Measurements from ENCODE around the gene PIK3C3.

The PIK3C3 gene

GRCh38 chr18:41954827-41955613 is at the start of gene PIK3C3:
TSS of gene PIK3C3 (plus strand) at chr18:41955234. CDS start at chr18:41955292, 58 bp downstream.
- peak; percentile 95 for FAIRE-seq

GRCh38 chr18:41905786-41906527 is 49.1 kb upstream of the PIK3C3 start:
- no peak for FAIRE-seq

GRCh38 chr18:41906528-41907146 is 48.4 kb upstream of the PIK3C3 start:
- FAIRE-seq = peak; percentile 66

GRCh38 chr18:41917181-41917580 is 37.9 kb upstream of the PIK3C3 start:
- FAIRE-seq = no peak

- FAIRE-seq = no peak
These were observed 33.3 kb upstream of the PIK3C3 start for GRCh38 chr18:41921770-41922169.

- no peak for FAIRE-seq
These were observed 32.9 kb upstream of the PIK3C3 start for GRCh38 chr18:41922176-41922575.

- no peak for FAIRE-seq
These were observed 32.2 kb upstream of the PIK3C3 start for GRCh38 chr18:41922841-41923240.

GRCh38 chr18:41923446-41923845 is 31.6 kb upstream of the PIK3C3 start:
- FAIRE-seq = no peak

GRCh38 chr18:41928581-41928980 is 26.5 kb upstream of the PIK3C3 start:
- FAIRE-seq = no peak

GRCh38 chr18:41932899-41933298 is 22.1 kb upstream of the PIK3C3 start:
- FAIRE-seq = no peak

- no peak for FAIRE-seq
These were observed 21.3 kb upstream of the PIK3C3 start for GRCh38 chr18:41933778-41934177.

GRCh38 chr18:41936471-41937134 is 18.4 kb upstream of the PIK3C3 start:
- no peak for FAIRE-seq

- no peak for FAIRE-seq
These were observed 16.6 kb upstream of the PIK3C3 start for GRCh38 chr18:41938445-41938844.

GRCh38 chr18:41939326-41939725 is 15.7 kb upstream of the PIK3C3 start:
- FAIRE-seq = no peak

GRCh38 chr18:41940506-41941215 is 14.4 kb upstream of the PIK3C3 start:
- no peak for FAIRE-seq

GRCh38 chr18:41942254-41942653 is 12.8 kb upstream of the PIK3C3 start:
- FAIRE-seq = no peak

- FAIRE-seq = no peak
These were observed 6.4 kb upstream of the PIK3C3 start for GRCh38 chr18:41948544-41949110.

GRCh38 chr18:41949206-41949920 is 5.7 kb upstream of the PIK3C3 start:
- FAIRE-seq = no peak

GRCh38 chr18:41955688-41956087 is 654 bp downstream of the PIK3C3 start:
- FAIRE-seq = no peak

- FAIRE-seq = no peak
These were observed 4.0 kb downstream of the PIK3C3 start for GRCh38 chr18:41959045-41959444.

GRCh38 chr18:41965634-41966255 is 10.7 kb downstream of the PIK3C3 start:
- no peak for FAIRE-seq

Measured in TTC549 (cell line).